Loucy (cell line): ENCODE measurements around the gene GREB1.

Experiments used
- H2AFZ ChIP-seq: fragments of 200-600 bp; sonication (generic); 2 replicates; pipeline ENCODE4 v1.6.0; 2016; ENCODE audit warnings: antibody characterized with exemption, mild to moderate bottlenecking, low read length, moderate library complexity
- H3F3A ChIP-seq: fragments of 200-600 bp; 2 replicates; pipeline ENCODE4 v1.6.0; 2016; ENCODE audit warnings: antibody characterized with exemption, low read depth, mild to moderate bottlenecking
- H3K27me3 ChIP-seq: fragments of 200-600 bp; sonication (generic); 2 replicates; pipeline ENCODE4 v1.6.1; 2014; ENCODE audit warnings: low read length, mild to moderate bottlenecking; ENCODE audit not compliant: insufficient read depth, poor library complexity, severe bottlenecking
- H3K36me3 ChIP-seq: fragments of 200-600 bp; sonication (generic); 2 replicates; pipeline ENCODE4 v1.6.1; 2016; ENCODE audit warnings: low read length; ENCODE audit not compliant: insufficient read depth
- H3K4me1 ChIP-seq: fragments of 200-600 bp; sonication (generic); 2 replicates; pipeline ENCODE4 v1.5.1; 2014; ENCODE audit warnings: low read length, mild to moderate bottlenecking; ENCODE audit not compliant: insufficient read depth, poor library complexity, severe bottlenecking
- H3K4me2 ChIP-seq: fragments of 200-600 bp; sonication (generic); 2 replicates; pipeline ENCODE4 v1.6.0; 2014; ENCODE audit warnings: antibody characterized with exemption, low read length, low read depth, mild to moderate bottlenecking; ENCODE audit not compliant: poor library complexity, severe bottlenecking
- H3K4me3 ChIP-seq: fragments of 200-600 bp; sonication (generic); 2 replicates; pipeline ENCODE4 v1.5.1; 2014; ENCODE audit warnings: low read length, mild to moderate bottlenecking, mixed read lengths; ENCODE audit not compliant: poor library complexity, severe bottlenecking
- H3K79me2 ChIP-seq: fragments of 200-600 bp; sonication (generic); 2 replicates; pipeline ENCODE4 v1.6.1; 2014; ENCODE audit warnings: low read length; ENCODE audit not compliant: insufficient read depth
- H3K9ac ChIP-seq: fragments of 200-600 bp; sonication (generic); 2 replicates; pipeline ENCODE4 v1.6.0; 2014; ENCODE audit warnings: mild to moderate bottlenecking, low read depth, low read length, moderate library complexity; ENCODE audit not compliant: poor library complexity, severe bottlenecking
- H3K9me2 ChIP-seq: fragments of 200-600 bp; sonication (generic); replicated peaks from 2 replicates; pipeline ENCODE4 v1.6.1; 2016; ENCODE audit warnings: low read depth, low read length, mixed read lengths
- H3K9me3 ChIP-seq: fragments of 200-600 bp; sonication (generic); 2 replicates; pipeline ENCODE4 v1.6.1; 2014; ENCODE audit warnings: mild to moderate bottlenecking, antibody characterized with exemption, low read length, low read depth; ENCODE audit not compliant: insufficient read depth
- H4K20me1 ChIP-seq: fragments of 200-600 bp; sonication (generic); 2 replicates; pipeline ENCODE4 v1.6.0; 2014; ENCODE audit warnings: antibody characterized with exemption, low read length, mild to moderate bottlenecking; ENCODE audit not compliant: insufficient read depth, poor library complexity, severe bottlenecking
- EZH2phosphoT487 ChIP-seq: fragments of 200-600 bp; IDR thresholded peaks from 2 replicates; pipeline ENCODE4 v1.6.1; 2018; ENCODE audit warnings: antibody characterized with exemption, mild to moderate bottlenecking, moderate library complexity, borderline replicate concordance
- TF ChIP-seq, protein P1 (sequence below): fragments of 200-600 bp; sonication (generic); conservative IDR thresholded peaks from 2 replicates; pipeline ENCODE4 v1.5.1; 2014; ENCODE audit warnings: mild to moderate bottlenecking, antibody characterized with exemption, low read length

The GREB1 gene

DNA sequence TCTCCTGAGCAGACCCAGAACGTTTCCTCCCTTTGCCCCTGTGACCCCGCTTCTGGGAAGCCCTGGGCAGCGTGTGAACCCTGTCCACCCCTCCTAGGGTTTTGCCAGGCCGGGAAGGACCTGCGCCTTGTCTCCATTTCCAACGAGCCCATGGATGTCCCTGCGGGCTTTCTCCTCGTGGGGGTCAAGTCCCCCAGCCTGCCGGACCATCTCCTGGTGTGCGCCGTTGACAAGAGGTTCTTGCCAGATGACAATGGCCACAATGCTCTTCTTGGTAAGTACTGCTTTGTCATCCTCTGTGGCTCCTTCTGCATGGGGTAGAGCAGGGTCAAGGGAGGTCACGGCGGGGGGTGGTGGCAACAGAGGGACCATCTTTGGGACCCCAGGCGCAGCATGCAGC, 32.5 kb downstream of the GREB1 start:
- Histone ChIP-seq H3K4me2 (no peak overlapping the region), H2AFZ (no peak overlapping the region), H3F3A (no peaks in the 10 kb centered on the region), H3K27me3 (no peaks in the 10 kb centered on the region), H4K20me1 (no peaks in the 10 kb centered on the region), H3K9me2 (no peaks in the 10 kb centered on the region), H3K36me3 (no peaks in the 10 kb centered on the region), H3K4me1 (no peaks in the 10 kb centered on the region), H3K79me2 (no peaks in the 10 kb centered on the region), H3K4me3 (no peak overlapping the region), H3K9me3 (no peaks in the 10 kb centered on the region), H3K9ac (no peak overlapping the region)
- TF ChIP-seq, protein P1, sequence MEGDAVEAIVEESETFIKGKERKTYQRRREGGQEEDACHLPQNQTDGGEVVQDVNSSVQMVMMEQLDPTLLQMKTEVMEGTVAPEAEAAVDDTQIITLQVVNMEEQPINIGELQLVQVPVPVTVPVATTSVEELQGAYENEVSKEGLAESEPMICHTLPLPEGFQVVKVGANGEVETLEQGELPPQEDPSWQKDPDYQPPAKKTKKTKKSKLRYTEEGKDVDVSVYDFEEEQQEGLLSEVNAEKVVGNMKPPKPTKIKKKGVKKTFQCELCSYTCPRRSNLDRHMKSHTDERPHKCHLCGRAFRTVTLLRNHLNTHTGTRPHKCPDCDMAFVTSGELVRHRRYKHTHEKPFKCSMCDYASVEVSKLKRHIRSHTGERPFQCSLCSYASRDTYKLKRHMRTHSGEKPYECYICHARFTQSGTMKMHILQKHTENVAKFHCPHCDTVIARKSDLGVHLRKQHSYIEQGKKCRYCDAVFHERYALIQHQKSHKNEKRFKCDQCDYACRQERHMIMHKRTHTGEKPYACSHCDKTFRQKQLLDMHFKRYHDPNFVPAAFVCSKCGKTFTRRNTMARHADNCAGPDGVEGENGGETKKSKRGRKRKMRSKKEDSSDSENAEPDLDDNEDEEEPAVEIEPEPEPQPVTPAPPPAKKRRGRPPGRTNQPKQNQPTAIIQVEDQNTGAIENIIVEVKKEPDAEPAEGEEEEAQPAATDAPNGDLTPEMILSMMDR = no peak
- no peak for TF ChIP-seq EZH2phosphoT487

DNA sequence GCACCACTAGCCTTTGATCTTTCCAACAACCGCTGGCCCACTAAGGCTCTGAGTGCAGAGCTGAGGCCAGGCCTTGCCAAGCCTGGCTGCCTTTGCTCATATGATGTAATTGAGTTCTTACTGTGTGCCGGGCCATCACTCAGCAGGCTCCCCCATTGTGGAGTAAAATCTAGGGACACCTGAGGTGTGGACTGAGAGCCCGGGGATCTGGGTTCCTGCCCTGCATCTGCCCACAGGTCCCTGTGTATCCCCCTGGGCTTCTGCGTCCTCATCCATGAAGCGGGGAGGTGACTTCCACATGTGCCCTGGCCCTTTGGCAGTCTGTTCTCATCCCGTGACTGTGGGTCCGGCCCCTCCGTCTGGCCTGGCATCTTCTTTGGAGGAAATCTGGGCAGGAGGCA, 33.8 kb downstream of the GREB1 start:
- Histone ChIP-seq H3K36me3 (no peaks in the 10 kb centered on the region), H3K9me3 (no peaks in the 10 kb centered on the region), H4K20me1 (no peaks in the 10 kb centered on the region), H3K4me1 (no peaks in the 10 kb centered on the region), H3K79me2 (no peaks in the 10 kb centered on the region), H3F3A (no peaks in the 10 kb centered on the region), H2AFZ (no peak overlapping the region), H3K27me3 (no peaks in the 10 kb centered on the region), H3K9me2 (no peaks in the 10 kb centered on the region), H3K4me3 (no peak overlapping the region), H3K4me2 (no peak overlapping the region), H3K9ac (no peak overlapping the region)
- TF ChIP-seq, protein P1 = no peak
- TF ChIP-seq EZH2phosphoT487 = no peak

DNA sequence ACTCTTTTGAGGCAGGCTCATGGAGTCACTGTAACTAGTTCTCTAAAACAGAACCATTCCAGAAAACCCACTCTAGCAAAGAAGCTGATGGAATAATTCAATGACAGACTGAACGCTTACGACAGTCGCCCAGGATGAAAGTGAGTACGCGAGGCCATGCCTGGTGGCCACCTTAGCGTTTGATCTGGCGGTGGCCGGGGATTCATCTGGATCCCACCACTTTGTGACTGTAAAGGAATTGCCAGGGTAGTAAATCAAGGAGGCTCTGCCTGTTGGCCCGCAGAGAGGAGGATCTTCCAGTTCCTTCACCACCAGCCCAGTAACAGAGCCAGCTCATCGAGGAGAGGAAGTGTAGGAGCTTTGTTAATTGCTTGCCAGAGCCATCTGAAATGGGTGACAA, 34.6 kb downstream of the GREB1 start:
- Histone ChIP-seq H3K4me1 (peaks cover 1% of the 10 kb centered on the region), H3F3A (no peaks in the 10 kb centered on the region), H3K9me2 (no peaks in the 10 kb centered on the region), H3K4me2 (no peak overlapping the region), H4K20me1 (no peaks in the 10 kb centered on the region), H3K9me3 (no peaks in the 10 kb centered on the region), H3K4me3 (no peak overlapping the region), H3K9ac (no peak overlapping the region), H2AFZ (no peak overlapping the region), H3K79me2 (no peaks in the 10 kb centered on the region), H3K27me3 (no peaks in the 10 kb centered on the region), H3K36me3 (no peaks in the 10 kb centered on the region)
- TF ChIP-seq, protein P1 = no peak
- TF ChIP-seq EZH2phosphoT487 = no peak
